GM12891 (cell line): ENCODE measurements around the gene GPR55.

Experiments
- POLR2A ChIP-seq: IDR thresholded peaks from 2 replicates; pipeline ENCODE4 v1.6.1; 2011; ENCODE audit warnings: low read depth, low read length, control low read depth
- POLR2AphosphoS5 ChIP-seq: IDR thresholded peaks from 2 replicates; pipeline ENCODE4 v1.6.1; 2011; ENCODE audit warnings: low read depth, low read length, control low read depth
- TAF1 ChIP-seq: IDR thresholded peaks from 2 replicates; pipeline ENCODE4 v1.6.1; 2011; ENCODE audit warnings: low read depth, low read length, control low read depth

- TF ChIP-seq POLR2A (no peak), TAF1 (no peak), POLR2AphosphoS5 (no peak)
These were observed 50.6 kb downstream of the GPR55 start for GRCh38 chr2:230874456-230874855.
